Activated CD4-positive, alpha-beta memory T cell treated with anti-CD3 and anti-CD28 coated beads for 36 hours (primary cell): ENCODE data around the gene RRP8. TPM values are rescaled to one million over a fixed set of nuclear protein-coding genes. Genes with fewer than 3 reads are reported as not detected.

Experiments used
- CTCF ChIA-PET: fragments of 350-600 bp; sonication (Branson Sonifier 250); formaldehyde crosslinking; loops from one replicate; lab custom pipeline; 2021; ENCODE audit warnings: antibody characterized with exemption, inconsistent platforms; lab: Charles Lee
- POLR2A ChIA-PET: fragments of 350-600 bp; sonication (Branson Sonifier 250); formaldehyde crosslinking; loops from one replicate; lab custom pipeline; 2021; ENCODE audit warnings: antibody characterized with exemption; lab: Charles Lee
- DNase-seq: peaks from one replicate; pipeline ENCODE4 v3.0.0-alpha.2; 2020
- H3K27ac Mint-ChIP-seq: one replicate; pipeline ENCODE4 v1.8.0; 2021; ENCODE audit warnings: mixed read lengths
- H3K27me3 Mint-ChIP-seq: one replicate; pipeline ENCODE4 v1.8.0; 2021; ENCODE audit warnings: mixed read lengths
- H3K36me3 Mint-ChIP-seq: one replicate; pipeline ENCODE4 v1.8.0; 2021; ENCODE audit warnings: mixed read lengths
- H3K4me1 Mint-ChIP-seq: one replicate; pipeline ENCODE4 v1.8.0; 2021; ENCODE audit warnings: low read depth, mixed read lengths
- H3K4me3 Mint-ChIP-seq: one replicate; pipeline ENCODE4 v1.8.0; 2021; ENCODE audit warnings: mild to moderate bottlenecking, mixed read lengths
- H3K9me3 Mint-ChIP-seq: one replicate; pipeline ENCODE4 v1.8.0; 2021; ENCODE audit warnings: mixed read lengths
- intact Hi-C: fragments of 100-400 bp; cut with micrococcal nuclease; formaldehyde crosslinking; loops from one replicate; pipeline ENCODE4 v1.15.1; 2023
- total RNA-seq, 2 experiments: library from RNA; stranded (reverse); gene quantifications; one replicate each; pipeline ENCODE4 v1.2.3, GENCODE V29; 2021

The RRP8 gene
- total RNA-seq, 2 experiments from 2014 or later, result 34.9 to 37.5 TPM

DNA sequence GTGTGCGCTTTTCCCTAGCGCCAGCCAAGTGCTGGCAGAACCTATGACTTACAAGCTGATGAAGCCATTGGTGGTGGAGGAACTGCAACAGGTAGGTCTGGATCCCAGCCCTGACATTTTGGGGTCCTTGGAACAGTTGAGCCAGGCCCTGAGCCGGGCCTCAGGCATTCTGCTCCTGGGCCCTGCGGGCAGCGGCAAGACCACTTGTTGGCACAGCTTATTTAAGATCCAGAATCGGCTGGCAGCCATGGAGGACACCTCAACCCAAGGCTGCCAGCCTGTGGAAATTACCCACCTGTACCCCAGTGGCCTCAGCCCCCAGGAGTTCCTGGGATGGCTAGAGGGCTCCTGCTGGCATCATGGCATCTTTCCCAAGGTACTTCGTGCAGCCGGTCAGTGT is 56.7 kb downstream of the RRP8 start:
- CTCF ChIA-PET, result interaction anchor here (1.1 kb wide), 1 partner anchor 15 kb away, joined by 3 read pairs; no protein-coding TSS in a partner anchor
- Mint-ChIP-seq H3K4me1 (no peaks in the 10 kb centered on the region), H3K9me3 (no peaks in the 10 kb centered on the region), H3K36me3 (peaks cover 6% of the 10 kb centered on the region), H3K4me3 (no peak overlapping the region), H3K27me3 (no peaks in the 10 kb centered on the region), H3K27ac (no peak overlapping the region)
- POLR2A ChIA-PET, result interaction anchor here (0.6 kb wide), 1 partner anchor 580 kb away, joined by 3 read pairs; no protein-coding TSS in a partner anchor
- no peak for DNase-seq
- intact Hi-C loops, result no loop called here

DNA sequence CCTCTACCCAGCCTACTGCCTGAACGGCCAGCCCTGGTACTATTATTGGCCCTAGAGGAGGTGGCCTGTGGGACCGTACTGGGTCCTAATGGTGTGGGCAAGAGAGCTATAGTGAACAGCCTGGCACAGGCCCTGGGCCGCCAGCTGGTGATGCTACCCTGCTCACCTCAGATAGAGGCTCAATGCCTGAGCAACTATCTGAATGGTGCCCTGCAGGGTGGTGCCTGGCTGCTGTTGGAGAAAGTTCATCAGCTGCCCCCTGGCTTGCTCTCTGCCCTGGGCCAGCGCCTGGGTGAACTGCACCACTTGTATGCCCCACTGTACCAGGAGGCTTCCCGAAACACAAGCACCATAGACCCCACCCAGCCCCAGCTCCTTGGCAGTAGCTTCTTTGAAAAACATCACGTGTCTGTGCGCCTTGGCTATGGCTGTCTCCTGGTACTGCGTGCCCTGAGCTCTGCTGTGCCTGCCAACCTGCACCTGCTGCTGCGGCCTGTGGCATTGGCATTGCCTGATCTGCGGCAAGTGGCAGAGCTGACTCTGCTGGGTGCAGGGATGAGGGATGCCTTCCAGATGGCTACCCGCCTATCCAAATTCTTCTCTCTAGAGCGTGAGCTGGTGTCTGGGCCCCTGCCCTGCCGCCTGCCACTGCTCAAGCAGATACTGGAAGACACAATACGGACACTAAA is 57.4 kb downstream of the RRP8 start:
- Mint-ChIP-seq H3K27ac (no peak overlapping the region), H3K36me3 (peaks cover 6% of the 10 kb centered on the region), H3K27me3 (no peaks in the 10 kb centered on the region), H3K4me3 (no peak overlapping the region), H3K4me1 (no peaks in the 10 kb centered on the region), H3K9me3 (no peaks in the 10 kb centered on the region)
- POLR2A ChIA-PET, result no interaction called here
- CTCF ChIA-PET, result no interaction called here
- intact Hi-C loops, result no loop called here
- DNase-seq, result no peak

Other genes with a start within 250 kb of the RRP8 start
- gene SMPD1, start 213.1 kb downstream of the RRP8 start, total RNA-seq, result 10 to 100 TPM; 23.4 to 23.8 TPM
- 10 to 100 TPM; 51.6 to 55.3 TPM for gene APBB1, start 184.5 kb downstream of the RRP8 start, total RNA-seq
- gene HPX, start 162.6 kb downstream of the RRP8 start, total RNA-seq, result under 1 TPM in 1 of 2 experiments, not detected in 1; 0.56 TPM
- 1 to 10 TPM; 6.4 to 8.0 TPM for gene TRIM3, start 129.7 kb downstream of the RRP8 start, total RNA-seq
- 10 to 100 TPM; 35.1 to 37.8 TPM for gene ARFIP2, start 122.3 kb downstream of the RRP8 start, total RNA-seq
- gene TIMM10B, start 122.1 kb downstream of the RRP8 start, total RNA-seq, result 10 to 100 TPM; 40.2 to 41.3 TPM
- 10 to 100 TPM; 18.6 to 20.3 TPM for gene DNHD1, start 106.3 kb downstream of the RRP8 start, total RNA-seq
- gene ILK, start 158 bp upstream of the RRP8 start, total RNA-seq, result 10 to 100 TPM; 89.2 to 95.8 TPM
- 100 to 1,000 TPM; 158 to 165 TPM for gene TAF10, start 8.6 kb upstream of the RRP8 start, total RNA-seq
- gene TPP1, start 15.8 kb upstream of the RRP8 start, total RNA-seq, result 10 to 100 TPM; 53.2 to 56.6 TPM
- gene DCHS1, start 52.2 kb upstream of the RRP8 start, total RNA-seq, result under 1 TPM; 0.80 to 0.90 TPM
- 100 to 1,000 TPM in 1 of 2 experiments, 10 to 100 TPM in 1; 98.5 to 102 TPM for gene MRPL17, start 79.7 kb upstream of the RRP8 start, total RNA-seq
- gene OR2AG2, start 168.4 kb upstream of the RRP8 start, total RNA-seq, result not detected
- not detected for gene OR2AG1, start 179.4 kb upstream of the RRP8 start, total RNA-seq
- not detected for gene OR6A2, start 196.1 kb upstream of the RRP8 start, total RNA-seq
- gene OR10A5, start 242.1 kb upstream of the RRP8 start, total RNA-seq, result not detected